Spleen (tissue), 7 donors: ENCODE results near the gene FBXL2.

Source experiments
- CTCF ChIP-seq, 11 experiments: fragments of 200-600 bp in 7 of 11; fragments of 450-650 bp in 4 of 11; sonication (generic) in 4 of 11; IDR thresholded peaks in 8 of 11; conservative IDR thresholded peaks in 3 of 11; 1 replicate in 7 of 11; 2 replicates in 4 of 11; pipeline versions ENCODE4 v1.4.0 to v1.8.0; 2016 to 2021; ENCODE audit warnings: antibody characterized with exemption in 11 of 11, inconsistent platforms in 4 of 11, mild to moderate bottlenecking in 1 of 11
- POLR2A ChIP-seq, 3 donors: fragments of 450-650 bp; IDR thresholded peaks; one replicate each; pipeline ENCODE4 v1.5.1; 2017; ENCODE audit warnings: antibody characterized with exemption in 3 of 3, mild to moderate bottlenecking in 1 of 3
- POLR2AphosphoS5 ChIP-seq, 3 donors: sonication (generic); formaldehyde crosslinking; IDR thresholded peaks; one replicate each; pipeline ENCODE4 v1.5.1; 2017; ENCODE audit warnings: antibody characterized with exemption in 3 of 3
- donor health status: DM: no; HTN: no; CAD: no; lungs with moderate emphysema.
- donor health status: DM: no; HTN: no; CAD: no.
- donor health status: DM: no; HTN: no; CAD: no.

- no peak for TF ChIP-seq POLR2A (IDR thresholded peaks at IDR 0.05)
- TF ChIP-seq CTCF (IDR thresholded peaks at IDR 0.05 in 8 of 11, conservative IDR thresholded peaks at IDR 0.05 in 3 of 11) = no peak
- TF ChIP-seq POLR2AphosphoS5 (IDR thresholded peaks at IDR 0.05) = no peak
Observed at GRCh38 chr3:33278163-33278562, 921 bp downstream of the FBXL2 start.
